GM12878 (cell line): ENCODE results near the gene ENTPD3. TPM values are rescaled to one million over a fixed set of nuclear protein-coding genes. Genes with fewer than 3 reads are reported as not detected.

Experiments
- ATAC-seq: fragments of 200-7000 bp; cut with Tn5 transposase; 3 replicates; pipeline ENCODE4 v1.9.1; 2020; ENCODE audit warnings: mild to moderate bottlenecking, moderate library complexity
- BruUV-seq: library from RNA; stranded (reverse); fragments of 400-500 nt; replicated peaks from 2 replicates; lab custom pipeline; 2021; lab: Mats Ljungman, UMichigan
- CTCF ChIA-PET: fragments of 300-600 bp; sonication (Branson Sonifier 250); formaldehyde crosslinking; extraction: SDS; loops from one replicate; lab custom pipeline; 2021; ENCODE audit warnings: inconsistent platforms; lab: Yijun Ruan, JAX
- POLR2A ChIA-PET: fragments of 350-600 bp; formaldehyde crosslinking; extraction: SDS; loops from one replicate; lab custom pipeline; 2021; ENCODE audit warnings: inconsistent platforms; lab: Charles Lee
- RAD21 ChIA-PET: fragments of 300-600 bp; sonication (Branson Sonifier 250); formaldehyde crosslinking; loops from one replicate; lab custom pipeline; 2023; ENCODE audit warnings: antibody characterized with exemption; ENCODE audit not compliant: unreplicated experiment; lab: Charles Lee
- SMC1A ChIA-PET: fragments of 300-600 bp; sonication (Branson Sonifier 250); formaldehyde crosslinking; loops from one replicate; lab custom pipeline; 2023; ENCODE audit not compliant: unreplicated experiment, uncharacterized antibody; lab: Charles Lee
- DNase-seq: peaks from one replicate; pipeline ENCODE4 v3.0.0-alpha.2; 2011; ENCODE audit warnings: low read depth, low spot score
- FAIRE-seq: peaks from 3 replicates; lab custom pipeline; 2011; peaks lifted over from hg19 to GRCh38; lab: Jason Lieb, UNC
- H2AFZ ChIP-seq: 2 replicates; pipeline ENCODE4 v1.6.0; 2011; ENCODE audit warnings: low read depth, low read length, control low read depth; ENCODE audit not compliant: control insufficient read depth
- H3K27ac ChIP-seq: 2 replicates; pipeline ENCODE4 v1.5.1; 2011; ENCODE audit warnings: control low read depth; ENCODE audit not compliant: control insufficient read depth, insufficient read depth
- H3K27me3 ChIP-seq, 2 experiments: replicated peaks in 1 of 2; 2 replicates each; pipeline versions ENCODE4 v1.6.0 to v1.6.1; 2011; ENCODE audit warnings: low read length in 1 of 2; ENCODE audit not compliant: control insufficient read depth in 2 of 2, insufficient read depth in 2 of 2
- H3K36me3 ChIP-seq, 2 experiments: 2 replicates each; pipeline ENCODE4 v1.5.1; 2011; ENCODE audit warnings: low read length in 1 of 2; ENCODE audit not compliant: control insufficient read depth in 2 of 2, insufficient read depth in 2 of 2
- H3K4me1 ChIP-seq: 2 replicates; pipeline ENCODE4 v1.6.1; 2011; ENCODE audit warnings: mild to moderate bottlenecking, low read length, moderate library complexity, mixed read lengths; ENCODE audit not compliant: control insufficient read depth, insufficient read depth
- H3K4me2 ChIP-seq: 2 replicates; pipeline ENCODE4 v1.6.0; 2011; ENCODE audit warnings: control low read depth; ENCODE audit not compliant: control insufficient read depth, insufficient read depth
- H3K4me3 ChIP-seq: fragments of 200-600 bp; sonication (generic); 2 replicates; pipeline ENCODE4 v1.5.1; 2016
- H3K79me2 ChIP-seq: 2 replicates; pipeline ENCODE4 v1.6.0; 2011; ENCODE audit warnings: low read length; ENCODE audit not compliant: control insufficient read depth, insufficient read depth
- H3K9ac ChIP-seq: 2 replicates; pipeline ENCODE4 v1.8.0; 2011; ENCODE audit warnings: low read length, control low read depth, mixed read lengths; ENCODE audit not compliant: control insufficient read depth, insufficient read depth
- H3K9me3 ChIP-seq: replicated peaks from 3 replicates; pipeline ENCODE4 v1.5.1; 2011; ENCODE audit warnings: mild to moderate bottlenecking, low read length; ENCODE audit not compliant: control insufficient read depth, insufficient read depth
- H4K20me1 ChIP-seq: 2 replicates; pipeline ENCODE4 v1.6.0; 2011; ENCODE audit not compliant: control insufficient read depth, insufficient read depth
- ATF3 ChIP-seq: IDR thresholded peaks from 2 replicates; pipeline ENCODE4 v1.6.1; 2011; ENCODE audit warnings: low read depth, mild to moderate bottlenecking, low read length, moderate library complexity, borderline replicate concordance; ENCODE audit errors: extremely low read depth
- CEBPB ChIP-seq, 2 experiments: fragments of 150-350 bp in 1 of 2; IDR thresholded peaks; 2 replicates each; pipeline ENCODE4 v1.6.1; 2012 to 2014; ENCODE audit warnings: low read depth in 2 of 2, low read length in 2 of 2, borderline replicate concordance in 1 of 2, inconsistent platforms in 1 of 2
- E2F4 ChIP-seq: IDR thresholded peaks from 2 replicates; pipeline ENCODE4 v1.6.1; 2012; ENCODE audit warnings: low read depth, low read length, improper control_type of control experiment
- E2F8 ChIP-seq: fragments of 450-650 bp; IDR thresholded peaks from 2 replicates; pipeline ENCODE4 v1.6.1; 2018; ENCODE audit warnings: mild to moderate bottlenecking, low read depth, moderate library complexity; ENCODE audit not compliant: partially characterized antibody
- EED ChIP-seq: sonication (generic); IDR thresholded peaks from 2 replicates; pipeline ENCODE4 v1.6.1; 2016; ENCODE audit warnings: antibody characterized with exemption, low read depth
- FOXM1 ChIP-seq: IDR thresholded peaks from 2 replicates; pipeline ENCODE4 v1.6.1; 2012; ENCODE audit warnings: low read depth, mild to moderate bottlenecking, inconsistent platforms, low read length, moderate library complexity
- HCFC1 ChIP-seq: fragments of 150-350 bp; IDR thresholded peaks from 2 replicates; pipeline ENCODE4 v1.6.1; 2014; ENCODE audit warnings: low read length
- IKZF1 ChIP-seq: fragments of 450-650 bp; conservative IDR thresholded peaks from 2 replicates; pipeline ENCODE4 v1.6.1; 2017; ENCODE audit warnings: antibody characterized with exemption, mild to moderate bottlenecking
- MLLT1 ChIP-seq: fragments of 450-650 bp; IDR thresholded peaks from 2 replicates; pipeline ENCODE4 v1.6.1; 2016; ENCODE audit warnings: mild to moderate bottlenecking
- MXI1 ChIP-seq: fragments of 150-350 bp; IDR thresholded peaks from 2 replicates; pipeline ENCODE4 v1.6.1; 2011; ENCODE audit warnings: low read depth, mild to moderate bottlenecking, inconsistent platforms, low read length, improper control_type of control experiment
- NFIC ChIP-seq: IDR thresholded peaks from 2 replicates; pipeline ENCODE4 v1.6.1; 2012; ENCODE audit warnings: low read depth, mild to moderate bottlenecking, inconsistent platforms, low read length, moderate library complexity
- PML ChIP-seq: IDR thresholded peaks from 2 replicates; pipeline ENCODE4 v1.6.1; 2012; ENCODE audit warnings: low read length, inconsistent platforms
- USF2 ChIP-seq: IDR thresholded peaks from 2 replicates; pipeline ENCODE4 v1.6.1; 2011; ENCODE audit warnings: low read depth, low read length, improper control_type of control experiment, borderline replicate concordance
- ZBED1 ChIP-seq: IDR thresholded peaks from 2 replicates; pipeline ENCODE4 v1.6.1; 2016; ENCODE audit warnings: borderline replicate concordance
- WGBS: methylation state at CpG from one replicate; pipeline ENCODE4 v1.1.6; 2016; ENCODE audit warnings: low lambda C conversion rate; ENCODE audit not compliant: insufficient replicate concordance, insufficient coverage; ENCODE audit errors: missing lambda C conversion rate; 5-methylcytosine and 5-hydroxymethylcytosine counted together
- in situ Hi-C: fragments of 300-500 bp; cut with MboI; formaldehyde crosslinking; loops from 9 replicates; pipeline ENCODE4 v1.14.3; 2018; ENCODE audit warnings: mixed read lengths
- intact Hi-C: fragments of 100-400 bp; cut with micrococcal nuclease; formaldehyde crosslinking; loops from one replicate; pipeline ENCODE4 v1.14.2; 2022; ENCODE audit not compliant: unreplicated experiment
- polyA plus RNA-seq, 11 experiments: library from polyadenylated mRNA; depleted of rRNA in 4 of 11; unstranded in 6 of 11; stranded (reverse) in 5 of 11; fragments of >200 nt; fragmentation: Nextera tagmentation in 4 of 11; fragmentation: Illumina TruSeq in 1 of 11; extraction: Ambion mirVana in 4 of 11; extraction: Trizol in 1 of 11; gene quantifications; 1 replicate in 1 of 11; 2 replicates in 10 of 11; pipeline versions ENCODE4 v1.2.1 to v1.2.3, GENCODE V29; 2011 to 2016; ENCODE audit warnings: inconsistent platforms in 2 of 11, missing spikeins in 2 of 11, low read depth in 1 of 11
- total RNA-seq, 4 experiments: library from RNA; depleted of rRNA in 3 of 4; stranded (reverse); fragments of >200 nt in 3 of 4; fragmentation: Illumina TruSeq in 1 of 4; extraction: Trizol in 1 of 4; gene quantifications; 2 replicates each; pipeline versions ENCODE4 v1.2.1 to v1.2.3, GENCODE V29; 2013 to 2021
- TF ChIP-seq, protein P1 (sequence below): fragments of 450-650 bp; IDR thresholded peaks from 2 replicates; pipeline ENCODE4 v1.6.1; 2017; ENCODE audit warnings: antibody characterized with exemption, mild to moderate bottlenecking, moderate library complexity

The ENTPD3 gene
- total and polyA plus RNA-seq, 10 of the 15 experiments (the other 5 are each of a cell fraction or from before 2014, with no cell fraction given): 0.03 TPM; not detected in 9

DNA sequence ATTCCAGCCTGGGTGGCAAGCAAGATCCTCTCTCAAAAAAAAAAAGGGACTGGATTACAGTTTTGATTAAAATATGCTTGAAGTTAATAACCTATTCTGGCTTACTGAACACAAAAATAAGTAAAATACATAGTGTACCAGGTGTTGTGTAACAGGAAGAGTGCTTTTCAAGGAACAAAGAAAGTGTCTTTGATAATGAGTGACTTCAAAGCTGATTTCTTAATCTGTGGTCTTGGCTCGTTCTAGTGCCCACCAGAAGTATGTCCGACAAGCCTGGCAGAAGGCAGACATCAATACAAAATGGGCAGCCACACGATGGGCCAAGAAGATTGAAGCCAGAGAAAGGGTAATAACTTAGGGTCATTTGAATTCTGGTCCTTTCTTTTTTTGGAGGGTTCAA lies 74.2 kb downstream of the ENTPD3 start:
- in situ Hi-C loops (no loop called here), intact Hi-C loops (no loop called here)
- H3K27ac ChIP-seq: no peak overlapping the region
- H3K9me3 ChIP-seq: no peaks in the 10 kb centered on the region
- CTCF ChIA-PET: no interaction called here
- H4K20me1 ChIP-seq: no peaks in the 10 kb centered on the region
- no peak for DNase-seq
- no peak for ATAC-seq
- no peaks in the 10 kb centered on the region for H3K27me3 ChIP-seq
- RAD21 ChIA-PET: interaction anchor here (1.2 kb wide), 1 partner anchor 129 kb away, joined by 3 read pairs; no protein-coding TSS in a partner anchor
- POLR2A ChIA-PET: interaction anchor here (0.8 kb wide), 1 partner anchor 8 kb away, joined by 4 read pairs; no protein-coding TSS in a partner anchor
- peaks cover 9 to 32% of the 10 kb centered on the region in 2 experiments for H3K36me3 ChIP-seq
- H3K4me2 ChIP-seq: no peak overlapping the region
- WGBS: 100% methylated on average over 3 of the region's 3 CpGs
- no peak overlapping the region for H2AFZ ChIP-seq
- no TSS peak for BruUV-seq
- H3K9ac ChIP-seq: no peak overlapping the region
- peaks cover 33% of the 10 kb centered on the region for H3K79me2 ChIP-seq
- H3K4me1 ChIP-seq: peaks cover 5% of the 10 kb centered on the region
- no peak overlapping the region for H3K4me3 ChIP-seq
- SMC1A ChIA-PET: no interaction called here
- no peak for FAIRE-seq
- TF ChIP-seq, protein P1, sequence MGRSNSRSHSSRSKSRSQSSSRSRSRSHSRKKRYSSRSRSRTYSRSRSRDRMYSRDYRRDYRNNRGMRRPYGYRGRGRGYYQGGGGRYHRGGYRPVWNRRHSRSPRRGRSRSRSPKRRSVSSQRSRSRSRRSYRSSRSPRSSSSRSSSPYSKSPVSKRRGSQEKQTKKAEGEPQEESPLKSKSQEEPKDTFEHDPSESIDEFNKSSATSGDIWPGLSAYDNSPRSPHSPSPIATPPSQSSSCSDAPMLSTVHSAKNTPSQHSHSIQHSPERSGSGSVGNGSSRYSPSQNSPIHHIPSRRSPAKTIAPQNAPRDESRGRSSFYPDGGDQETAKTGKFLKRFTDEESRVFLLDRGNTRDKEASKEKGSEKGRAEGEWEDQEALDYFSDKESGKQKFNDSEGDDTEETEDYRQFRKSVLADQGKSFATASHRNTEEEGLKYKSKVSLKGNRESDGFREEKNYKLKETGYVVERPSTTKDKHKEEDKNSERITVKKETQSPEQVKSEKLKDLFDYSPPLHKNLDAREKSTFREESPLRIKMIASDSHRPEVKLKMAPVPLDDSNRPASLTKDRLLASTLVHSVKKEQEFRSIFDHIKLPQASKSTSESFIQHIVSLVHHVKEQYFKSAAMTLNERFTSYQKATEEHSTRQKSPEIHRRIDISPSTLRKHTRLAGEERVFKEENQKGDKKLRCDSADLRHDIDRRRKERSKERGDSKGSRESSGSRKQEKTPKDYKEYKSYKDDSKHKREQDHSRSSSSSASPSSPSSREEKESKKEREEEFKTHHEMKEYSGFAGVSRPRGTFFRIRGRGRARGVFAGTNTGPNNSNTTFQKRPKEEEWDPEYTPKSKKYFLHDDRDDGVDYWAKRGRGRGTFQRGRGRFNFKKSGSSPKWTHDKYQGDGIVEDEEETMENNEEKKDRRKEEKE: no peak
- TF ChIP-seq HCFC1 (no peak), FOXM1 (no peak), MLLT1 (no peak), CEBPB (IDR thresholded peaks at IDR 0.05; ENCODE audit: borderline replicate concordance in 1 of 2, low read depth in 2 of 2, low read length in 2 of 2) (no peak), NFIC (no peak), E2F8 (no peak), IKZF1 (no peak), MXI1 (no peak), EED (no peak), USF2 (no peak), ATF3 (no peak), PML (no peak), E2F4 (no peak), ZBED1 (no peak)
